Measurements from ENCODE around the gene ALKBH1.
A peak's percentile ranks its signal among the peaks of the same experiment; 100 is the strongest.
"Not testable (repeated sequence)": the region's sequence is repeated elsewhere in the genome, so short reads cannot be mapped to it uniquely, and the experiment has no call there.

Gene ALKBH1

DNA sequence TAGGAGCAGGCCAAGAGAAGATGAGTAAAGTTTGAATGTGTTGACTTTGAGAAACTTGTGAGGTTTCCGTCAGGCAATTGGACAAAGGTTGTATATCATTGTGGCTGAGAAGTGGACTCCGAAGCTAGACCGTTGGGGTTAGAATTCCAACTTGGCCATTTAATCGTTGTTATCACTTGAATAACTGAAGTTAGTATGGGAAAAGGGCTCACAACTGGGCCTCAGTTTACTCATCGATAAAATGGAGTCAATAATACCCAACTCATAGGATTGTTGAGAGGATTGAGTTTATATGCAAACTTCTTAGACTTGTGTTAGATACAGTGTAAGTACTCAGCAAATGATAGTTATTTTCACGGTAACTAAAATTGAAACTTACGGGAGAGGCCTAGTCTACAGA is 926 bp upstream of the ALKBH1 start:
- ATAC-seq (peak; percentile 3), DNase-seq (ENCODE audit: low spot score in 2 of 2) (no peak)
- no peaks in the 10 kb centered on the region for H3K9me3 Mint-ChIP-seq
- H3K4me3 Mint-ChIP-seq, result peak overlapping the region; percentile 87
- peaks cover 35% of the 10 kb centered on the region for H3K4me1 Mint-ChIP-seq
- peaks cover 59% of the 10 kb centered on the region for H3K36me3 Mint-ChIP-seq
- H3K27ac Mint-ChIP-seq, result peak overlapping the region; percentile 93

DNA sequence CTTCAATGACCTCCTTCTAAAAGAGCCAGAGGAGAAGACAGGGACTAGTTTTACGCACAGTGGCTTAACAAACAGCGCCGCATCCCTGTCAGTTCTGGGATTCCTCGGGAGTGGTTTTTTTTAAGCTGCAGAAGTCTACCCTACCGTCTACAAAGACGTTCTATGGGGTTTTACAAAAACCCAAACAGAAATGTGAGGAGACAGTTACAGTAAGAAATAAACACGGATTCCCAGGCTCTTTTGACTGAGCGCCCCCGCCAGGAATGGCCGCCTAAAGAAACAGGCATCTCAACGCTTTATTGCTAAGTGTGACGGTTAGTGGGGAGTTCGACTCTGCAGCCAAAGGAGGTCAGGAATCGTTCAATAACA is 484 bp downstream of the ALKBH1 start:
- Mint-ChIP-seq H3K4me3 (peak overlapping the region; percentile 87), H3K27ac (peak overlapping the region; percentile 93), H3K36me3 (peaks cover 59% of the 10 kb centered on the region), H3K9me3 (no peaks in the 10 kb centered on the region), H3K4me1 (peaks cover 35% of the 10 kb centered on the region)
- ATAC-seq (peak; percentile 27), DNase-seq (ENCODE audit: low spot score in 2 of 2) (no peak)

DNA sequence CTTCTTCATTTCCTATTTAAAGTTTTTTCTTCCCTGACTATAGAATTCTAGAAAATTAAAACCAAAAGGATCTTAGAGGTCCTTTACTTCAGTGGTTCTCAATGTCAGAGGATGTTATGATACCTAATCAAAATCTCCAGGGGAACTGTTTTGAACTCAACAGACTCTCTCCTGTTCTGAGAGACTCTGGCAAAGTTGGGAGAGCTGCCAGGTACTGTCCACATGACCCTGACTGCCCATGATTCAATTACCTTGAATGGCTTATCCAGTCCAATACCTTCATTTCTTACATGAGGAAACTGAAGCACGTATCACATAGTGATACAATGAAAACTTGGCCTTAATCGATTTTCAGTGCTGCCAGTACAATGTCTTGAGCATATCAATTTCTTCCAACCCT is 16.6 kb downstream of the ALKBH1 start:
- ATAC-seq, result no peak
- Mint-ChIP-seq H3K4me1 (no peaks in the 10 kb centered on the region), H3K36me3 (peaks cover 90% of the 10 kb centered on the region), H3K4me3 (no peak overlapping the region), H3K27ac (no peak overlapping the region), H3K9me3 (no peaks in the 10 kb centered on the region)
- DNase-seq (ENCODE audit: low spot score in 2 of 2), result no peak

DNA sequence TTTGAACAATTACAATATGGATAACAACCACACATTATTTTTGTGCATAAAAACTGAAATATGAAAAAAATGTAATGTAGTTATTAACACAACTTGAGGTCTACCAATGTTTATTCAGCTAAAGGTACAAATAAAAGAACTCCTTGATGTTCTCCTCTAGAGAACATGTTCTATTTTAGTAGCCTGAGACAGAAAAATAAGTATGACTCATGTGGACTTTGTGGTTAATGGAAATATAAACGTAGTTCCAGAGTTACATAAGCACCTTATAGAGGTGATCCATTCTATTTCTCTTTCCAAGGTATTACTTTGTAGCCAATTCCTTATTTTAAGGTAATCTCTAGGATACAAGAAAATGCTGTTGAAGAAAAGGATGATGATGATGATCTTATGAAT is 25.7 kb downstream of the ALKBH1 start:
- H3K4me1 Mint-ChIP-seq, result peaks cover 6% of the 10 kb centered on the region
- no peak overlapping the region for H3K27ac Mint-ChIP-seq
- no peaks in the 10 kb centered on the region for H3K9me3 Mint-ChIP-seq
- H3K36me3 Mint-ChIP-seq, result peaks cover 64% of the 10 kb centered on the region
- DNase-seq (ENCODE audit: low spot score in 2 of 2) (no peak), ATAC-seq (no peak)
- no peak overlapping the region for H3K4me3 Mint-ChIP-seq

DNA sequence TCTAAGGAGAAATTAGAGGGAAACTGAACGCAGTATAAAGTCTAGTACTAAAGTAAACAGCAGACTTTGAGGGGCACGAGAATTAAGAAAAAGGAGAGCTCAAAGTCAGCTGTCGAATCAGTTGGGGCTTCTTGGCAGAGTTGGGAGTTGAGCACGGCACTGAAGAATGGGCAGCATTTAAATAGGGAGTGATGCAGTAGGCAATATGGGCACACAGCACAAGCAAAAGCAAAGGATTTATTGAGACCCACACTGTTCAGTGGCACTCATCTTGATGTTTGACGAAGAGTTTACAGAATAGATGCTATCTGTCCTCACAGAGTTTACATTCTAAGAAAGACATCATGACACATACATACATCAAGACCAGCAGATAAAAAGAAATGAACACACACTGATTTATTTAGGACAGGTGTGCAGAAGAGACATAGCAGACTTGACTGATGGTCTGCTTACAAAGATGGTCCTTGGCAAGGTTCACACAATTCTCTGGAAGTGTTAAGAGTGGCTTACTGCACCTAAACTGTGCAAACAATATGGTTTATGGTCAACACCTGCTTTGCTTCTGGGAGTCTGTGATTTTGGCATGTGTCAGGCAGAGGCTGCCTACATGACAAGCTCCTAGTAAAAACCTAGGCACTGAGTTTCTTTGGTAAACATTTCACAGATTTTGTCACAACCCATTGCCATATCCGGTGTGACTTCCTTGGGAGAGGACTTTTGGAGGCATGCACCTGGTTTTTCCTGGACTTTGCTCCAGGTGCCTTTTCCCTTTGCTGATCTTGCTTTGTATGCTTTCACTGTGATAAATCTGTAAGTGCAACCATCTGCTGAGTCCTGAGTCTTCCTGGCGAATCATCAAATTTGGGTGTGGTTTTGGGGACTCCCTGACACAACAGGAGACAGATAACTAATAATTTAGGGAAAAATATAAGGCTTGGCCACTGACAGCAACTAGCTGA is 26.3 kb downstream of the ALKBH1 start:
- ATAC-seq (no peak), DNase-seq (ENCODE audit: low spot score in 2 of 2) (no peak)
- peaks cover 65% of the 10 kb centered on the region for H3K36me3 Mint-ChIP-seq
- peaks cover 6% of the 10 kb centered on the region for H3K4me1 Mint-ChIP-seq
- H3K9me3 Mint-ChIP-seq, result no peaks in the 10 kb centered on the region
- no peak overlapping the region for H3K27ac Mint-ChIP-seq
- no peak overlapping the region for H3K4me3 Mint-ChIP-seq

DNA sequence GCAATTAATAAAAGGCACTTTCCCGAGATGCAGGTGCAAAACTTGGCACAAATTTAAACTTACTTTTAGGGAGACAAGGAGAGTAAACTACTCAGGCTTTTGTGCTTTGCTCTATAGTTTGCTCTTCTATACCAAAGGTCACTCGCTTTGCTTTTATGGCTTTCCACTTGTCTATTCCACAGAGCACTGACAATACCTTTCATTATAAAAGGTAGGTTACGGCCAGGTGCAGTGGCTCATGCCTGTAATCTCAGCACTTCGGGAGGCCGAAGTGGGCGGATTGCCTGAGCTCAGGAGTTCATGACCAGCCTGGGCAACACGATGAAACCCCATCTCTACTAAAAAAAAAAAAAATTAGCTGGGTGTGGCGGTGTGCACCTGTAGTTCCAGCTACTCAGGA is 32.9 kb downstream of the ALKBH1 start:
- DNase-seq (ENCODE audit: low spot score in 2 of 2), result no peak
- H3K4me3 Mint-ChIP-seq, result no peak overlapping the region
- H3K9me3 Mint-ChIP-seq, result no peaks in the 10 kb centered on the region
- H3K36me3 Mint-ChIP-seq, result peaks cover 75% of the 10 kb centered on the region
- no peak for ATAC-seq
- H3K27ac Mint-ChIP-seq, result no peak overlapping the region
- no peaks in the 10 kb centered on the region for H3K4me1 Mint-ChIP-seq

DNA sequence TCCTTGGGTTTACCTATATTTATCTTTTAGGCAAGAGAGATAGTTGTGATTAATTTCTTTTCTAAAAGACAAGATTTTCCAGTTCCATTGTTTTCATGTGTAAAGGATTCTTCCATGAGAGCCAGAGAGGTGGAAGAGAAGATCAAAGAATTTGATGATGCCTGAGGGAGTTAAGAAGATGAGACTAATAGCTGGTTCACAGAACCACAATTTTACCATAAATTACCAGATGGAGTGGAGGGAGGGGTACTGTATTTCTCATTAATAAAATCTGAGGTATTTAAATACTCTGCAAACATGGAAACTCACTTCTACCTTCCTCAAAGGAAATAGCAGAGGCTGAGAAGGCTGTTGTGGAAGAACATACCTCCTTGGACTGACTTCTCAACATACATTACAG is 34.6 kb downstream of the ALKBH1 start:
- no peak overlapping the region for H3K4me3 Mint-ChIP-seq
- DNase-seq (ENCODE audit: low spot score in 2 of 2), result no peak
- no peak for ATAC-seq
- peak overlapping the region; percentile 5 for H3K27ac Mint-ChIP-seq
- H3K9me3 Mint-ChIP-seq, result no peaks in the 10 kb centered on the region
- H3K4me1 Mint-ChIP-seq, result no peaks in the 10 kb centered on the region
- peaks cover 57% of the 10 kb centered on the region for H3K36me3 Mint-ChIP-seq

DNA sequence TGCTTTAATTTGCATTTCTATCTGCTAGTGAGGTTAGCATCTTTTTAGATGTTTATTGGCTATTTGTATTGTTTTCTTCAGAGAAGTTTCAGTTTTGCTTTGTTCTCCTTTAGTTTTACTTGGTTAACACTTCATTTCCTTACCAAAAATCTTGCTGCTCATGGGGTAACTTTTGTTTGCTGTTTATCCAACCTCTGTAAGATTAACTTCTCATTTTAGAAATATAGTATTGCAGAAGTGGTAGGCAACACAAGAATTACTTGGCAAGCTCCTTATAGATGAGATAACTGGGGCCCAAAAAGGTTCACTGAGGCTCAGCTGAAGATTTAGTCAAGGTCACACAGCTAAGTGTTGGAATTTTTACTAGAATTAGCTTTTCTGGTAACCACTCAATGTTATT is 40.5 kb downstream of the ALKBH1 start:
- H3K36me3 Mint-ChIP-seq, result no peaks in the 10 kb centered on the region
- DNase-seq (ENCODE audit: low spot score in 2 of 2) (no peak), ATAC-seq (no peak)
- no peaks in the 10 kb centered on the region for H3K4me1 Mint-ChIP-seq
- no peak overlapping the region for H3K4me3 Mint-ChIP-seq
- peak overlapping the region; percentile 53 for H3K27ac Mint-ChIP-seq
- H3K9me3 Mint-ChIP-seq, result no peaks in the 10 kb centered on the region

DNA sequence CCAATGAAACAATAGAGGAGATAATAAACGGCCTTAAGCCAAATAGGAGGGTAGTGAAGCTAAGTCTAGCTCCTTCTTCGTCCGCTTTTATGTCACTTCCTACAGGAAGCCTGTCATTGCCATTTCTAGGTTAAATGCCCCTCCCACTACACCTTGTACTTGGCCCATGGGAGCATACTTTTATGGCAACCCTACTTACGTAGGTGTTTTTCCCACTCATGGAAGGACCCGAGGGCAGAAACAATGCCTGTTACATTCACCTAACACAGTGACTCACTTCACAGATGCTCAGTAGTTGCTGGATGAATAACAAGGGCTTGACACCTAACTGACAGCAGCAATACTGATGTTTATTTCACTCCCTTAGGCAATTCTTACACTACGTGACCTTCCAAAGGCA is 44.5 kb downstream of the ALKBH1 start:
- Mint-ChIP-seq H3K27ac (peak overlapping the region; percentile 24), H3K4me3 (no peak overlapping the region)
- ATAC-seq, result peak; percentile 65

DNA sequence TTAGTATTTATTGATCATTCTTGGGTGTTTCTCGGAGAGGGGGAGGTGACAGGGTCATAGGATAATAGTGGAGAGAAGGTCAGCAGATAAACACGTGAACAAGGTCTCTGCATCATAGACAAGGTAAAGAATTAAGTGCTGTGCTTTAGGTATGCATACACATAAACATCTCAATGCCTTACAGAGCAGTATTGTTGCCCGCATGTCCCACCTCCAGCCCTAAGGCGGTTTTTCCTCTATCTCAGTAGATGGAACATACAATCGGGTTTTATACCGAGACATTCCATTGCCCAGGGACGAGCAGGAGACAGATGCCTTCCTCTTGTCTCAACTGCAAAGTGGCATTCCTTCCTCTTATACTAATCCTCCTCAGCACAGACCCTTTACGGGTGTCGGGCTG is 46.3 kb downstream of the ALKBH1 start:
- not testable (repeated sequence) for H3K4me1 Mint-ChIP-seq; H3K4me3 Mint-ChIP-seq; H3K27ac Mint-ChIP-seq; ATAC-seq; H3K9me3 Mint-ChIP-seq; H3K36me3 Mint-ChIP-seq; DNase-seq (ENCODE audit: low spot score in 2 of 2)

More for the DNA sequence above, 44.5 kb downstream of the ALKBH1 start:
- H3K9me3 Mint-ChIP-seq, result no peaks in the 10 kb centered on the region
- no peaks in the 10 kb centered on the region for H3K36me3 Mint-ChIP-seq
- DNase-seq (ENCODE audit: low spot score in 2 of 2), result no peak
- no peaks in the 10 kb centered on the region for H3K4me1 Mint-ChIP-seq

DNA sequence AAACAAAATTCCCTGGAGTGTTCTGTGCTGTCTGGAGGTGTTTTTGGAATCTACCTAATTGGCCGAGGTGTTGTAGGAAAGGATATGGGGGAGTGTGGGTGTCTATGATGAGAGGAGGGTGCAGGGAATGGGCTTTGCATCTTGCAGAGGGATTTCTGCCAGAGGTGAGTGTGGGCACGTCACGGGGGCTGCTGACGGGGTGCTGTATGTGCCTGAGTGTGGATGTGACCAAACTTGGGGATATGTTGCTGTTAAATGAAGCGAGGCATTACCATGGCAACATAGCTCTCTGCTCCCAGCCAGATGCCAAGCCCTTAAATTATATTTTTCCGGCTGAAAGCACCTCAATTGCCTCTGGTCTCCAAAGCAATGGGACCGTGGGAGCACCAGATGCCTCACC is 47.1 kb downstream of the ALKBH1 start:
- ATAC-seq, result no peak
- H3K4me1 Mint-ChIP-seq, result no peaks in the 10 kb centered on the region
- H3K4me3 Mint-ChIP-seq, result no peak overlapping the region
- no peaks in the 10 kb centered on the region for H3K9me3 Mint-ChIP-seq
- H3K27ac Mint-ChIP-seq, result peak overlapping the region; percentile 29
- H3K36me3 Mint-ChIP-seq, result no peaks in the 10 kb centered on the region
- no peak for DNase-seq (ENCODE audit: low spot score in 2 of 2)

DNA sequence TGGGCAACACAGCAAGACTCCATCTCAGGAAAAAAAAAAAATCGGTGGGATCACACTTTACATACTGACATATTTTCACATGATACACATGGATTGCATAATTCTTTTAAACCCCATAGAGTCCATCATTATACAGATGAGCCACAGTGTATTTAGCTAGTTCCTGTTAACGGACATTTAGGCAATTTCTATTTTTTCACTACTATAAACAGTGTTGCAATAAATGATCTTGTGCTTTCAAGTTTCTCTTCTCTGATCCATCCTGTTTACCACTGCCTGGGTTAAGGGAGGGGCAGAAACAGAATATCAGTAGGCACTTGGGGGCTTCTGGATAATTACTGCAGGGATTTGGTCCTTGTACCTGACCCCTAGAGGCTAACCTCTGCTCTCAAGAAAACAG is 48.0 kb downstream of the ALKBH1 start:
- Mint-ChIP-seq H3K4me1 (no peaks in the 10 kb centered on the region), H3K9me3 (no peaks in the 10 kb centered on the region), H3K27ac (no peak overlapping the region), H3K4me3 (no peak overlapping the region), H3K36me3 (no peaks in the 10 kb centered on the region)
- no peak for DNase-seq (ENCODE audit: low spot score in 2 of 2)
- no peak for ATAC-seq

DNA sequence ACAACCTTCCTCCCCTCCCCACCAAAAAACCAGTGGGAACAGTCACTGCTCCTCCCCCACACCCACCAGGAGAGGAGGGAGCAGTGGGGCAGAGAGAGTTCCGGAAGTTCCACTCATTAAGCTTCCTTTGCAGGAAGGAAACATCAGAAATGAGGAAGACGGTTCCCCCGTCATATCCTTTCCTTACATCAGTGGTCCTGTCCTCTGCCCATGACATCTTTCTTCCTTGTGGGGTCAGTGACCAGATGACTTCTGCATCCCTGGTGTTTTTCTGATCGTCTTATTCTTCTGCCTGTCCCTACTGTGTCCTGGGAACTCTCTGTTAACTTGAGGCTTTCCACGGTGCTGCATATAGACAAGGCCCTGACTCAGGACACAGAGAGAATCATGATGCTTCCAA is 50.5 kb downstream of the ALKBH1 start:
- Mint-ChIP-seq H3K27ac (no peak overlapping the region), H3K4me3 (no peak overlapping the region), H3K4me1 (no peaks in the 10 kb centered on the region), H3K36me3 (no peaks in the 10 kb centered on the region), H3K9me3 (no peaks in the 10 kb centered on the region)
- no peak for DNase-seq (ENCODE audit: low spot score in 2 of 2)
- no peak for ATAC-seq

DNA sequence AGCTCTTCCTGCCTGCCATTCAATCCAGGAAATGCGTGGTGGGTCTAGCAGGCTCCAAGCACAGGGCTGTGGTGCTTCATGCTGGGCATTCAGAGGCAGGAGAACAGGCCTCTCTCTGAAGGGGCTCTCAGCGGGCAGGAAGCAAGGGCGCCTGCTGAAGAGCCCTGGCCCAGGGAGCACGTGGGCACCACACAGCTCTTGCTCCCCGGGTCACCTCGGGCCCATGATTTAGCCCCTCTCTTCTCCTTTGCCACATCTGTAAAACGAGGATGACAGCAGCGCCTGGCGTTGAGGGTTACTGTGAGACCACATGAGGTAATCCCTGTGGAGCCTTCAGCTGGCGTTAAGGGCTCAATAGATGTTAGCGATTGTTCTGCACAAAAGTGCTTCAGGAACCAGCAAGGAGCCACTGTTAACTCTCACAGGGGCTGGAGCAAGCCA is 53.8 kb downstream of the ALKBH1 start:
- Mint-ChIP-seq H3K36me3 (no peaks in the 10 kb centered on the region), H3K4me3 (no peak overlapping the region), H3K27ac (no peak overlapping the region), H3K9me3 (no peaks in the 10 kb centered on the region), H3K4me1 (no peaks in the 10 kb centered on the region)
- no peak for DNase-seq (ENCODE audit: low spot score in 2 of 2)
- ATAC-seq, result peak; percentile 34

DNA sequence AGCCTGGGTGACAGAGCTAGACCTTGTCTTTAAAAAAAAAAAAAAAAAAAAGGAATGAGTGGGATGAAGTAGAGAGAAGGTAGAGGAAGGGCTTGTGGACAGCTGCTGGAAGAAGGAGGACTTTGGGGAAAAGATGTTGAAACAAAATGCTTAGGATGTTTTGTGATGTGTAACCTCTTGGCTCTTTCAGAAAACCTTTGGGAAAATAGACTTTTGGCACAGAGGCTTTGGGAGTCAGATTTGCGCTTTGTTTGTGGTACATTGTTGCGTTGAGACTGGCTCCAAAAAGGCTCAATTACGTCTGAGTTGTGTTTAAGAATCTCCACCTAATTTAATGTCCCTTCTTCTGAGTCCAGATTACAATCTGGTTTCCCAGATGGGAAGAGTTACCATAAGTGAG is 58.5 kb downstream of the ALKBH1 start:
- no peak for ATAC-seq
- no peak overlapping the region for H3K27ac Mint-ChIP-seq
- H3K36me3 Mint-ChIP-seq, result no peaks in the 10 kb centered on the region
- H3K9me3 Mint-ChIP-seq, result no peaks in the 10 kb centered on the region
- no peak overlapping the region for H3K4me3 Mint-ChIP-seq
- H3K4me1 Mint-ChIP-seq, result no peaks in the 10 kb centered on the region
- DNase-seq (ENCODE audit: low spot score in 2 of 2), result no peak

DNA sequence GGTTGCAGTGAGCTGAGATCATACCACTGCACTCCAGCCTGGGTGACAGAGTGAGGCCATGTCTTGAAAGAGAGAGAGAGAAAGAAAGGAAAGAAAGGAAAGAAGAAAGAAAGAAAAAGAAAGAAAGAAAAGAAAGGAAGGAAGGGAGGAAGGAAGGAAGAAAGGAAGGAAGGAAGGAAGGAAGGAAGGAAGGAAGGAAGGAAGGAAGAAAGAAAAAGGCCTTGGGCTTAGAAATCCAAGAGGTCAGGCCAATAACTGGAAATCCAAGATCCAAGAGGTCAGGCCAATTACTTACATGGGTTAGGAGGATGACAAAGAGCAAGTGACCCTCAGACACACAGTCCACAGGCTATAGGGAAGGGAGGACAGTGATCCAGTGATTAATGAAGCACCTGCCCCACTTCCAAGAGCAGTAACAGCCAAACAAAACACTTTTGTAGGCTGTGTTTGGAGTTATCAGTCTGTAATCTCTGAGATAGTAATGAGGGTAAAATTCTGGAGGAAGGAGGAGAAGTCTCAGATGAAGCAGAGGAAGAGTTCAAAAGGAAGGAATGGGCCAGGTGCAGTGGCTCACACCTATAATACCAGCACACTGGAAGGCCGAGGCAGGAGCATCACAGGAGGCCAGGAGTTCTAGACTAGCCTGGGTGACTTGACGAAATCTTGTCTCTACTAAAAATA is 59.2 kb downstream of the ALKBH1 start:
- ATAC-seq (no peak), DNase-seq (ENCODE audit: low spot score in 2 of 2) (no peak)
- Mint-ChIP-seq H3K27ac (peak overlapping the region; percentile 13), H3K9me3 (no peaks in the 10 kb centered on the region), H3K36me3 (no peaks in the 10 kb centered on the region), H3K4me3 (no peak overlapping the region), H3K4me1 (no peaks in the 10 kb centered on the region)

All from stimulated activated effector memory CD8-positive, alpha-beta T cell treated with anti-CD3 and anti-CD28 coated beads, Interleukin-12 subunit alpha, Interleukin-12 subunit beta, amount 100 ng/mL, for 72 hours (primary cell).